Activated CD4-positive, alpha-beta T cell treated with anti-CD3 and anti-CD28 coated beads for 1 hour (primary cell): ENCODE measurements around the gene SLC4A11.
"Not testable (repeated sequence)": the region's sequence is repeated elsewhere in the genome, so short reads cannot be mapped to it uniquely, and the experiment has no call there.

Source experiments
- DNase-seq: peaks from one replicate; pipeline ENCODE4 v3.0.0-alpha.2; 2020

SLC4A11 gene

DNA sequence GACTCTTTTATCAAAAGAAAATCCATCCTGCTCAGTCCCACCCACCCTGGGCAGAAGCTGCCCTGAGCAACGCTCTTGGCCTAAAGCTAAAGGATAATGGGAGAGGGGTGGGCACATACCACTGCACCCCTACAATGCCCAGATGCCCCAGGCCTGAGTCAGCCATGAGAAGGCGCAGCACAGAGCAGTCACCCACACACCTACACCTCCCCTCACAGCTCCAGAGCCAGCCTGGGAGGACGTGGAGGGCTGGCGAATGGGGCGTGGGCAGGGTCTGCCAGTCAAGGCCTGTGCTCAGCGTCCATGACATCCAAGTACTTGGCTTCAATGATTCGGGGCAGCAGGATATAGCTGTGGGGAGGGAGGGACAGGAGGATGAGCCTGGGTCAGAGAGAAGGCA is 11.5 kb downstream of the SLC4A11 start:
- DNase-seq = no peak

GRCh38 chr20:3226864-3227263 is 12.1 kb downstream of the SLC4A11 start:
- no peak for DNase-seq

GRCh38 chr20:3226093-3226492 is 12.9 kb downstream of the SLC4A11 start:
- no peak for DNase-seq

- DNase-seq = no peak
Measured at GRCh38 chr20:3224681-3225421, 14.1 kb downstream of the SLC4A11 start.

DNA sequence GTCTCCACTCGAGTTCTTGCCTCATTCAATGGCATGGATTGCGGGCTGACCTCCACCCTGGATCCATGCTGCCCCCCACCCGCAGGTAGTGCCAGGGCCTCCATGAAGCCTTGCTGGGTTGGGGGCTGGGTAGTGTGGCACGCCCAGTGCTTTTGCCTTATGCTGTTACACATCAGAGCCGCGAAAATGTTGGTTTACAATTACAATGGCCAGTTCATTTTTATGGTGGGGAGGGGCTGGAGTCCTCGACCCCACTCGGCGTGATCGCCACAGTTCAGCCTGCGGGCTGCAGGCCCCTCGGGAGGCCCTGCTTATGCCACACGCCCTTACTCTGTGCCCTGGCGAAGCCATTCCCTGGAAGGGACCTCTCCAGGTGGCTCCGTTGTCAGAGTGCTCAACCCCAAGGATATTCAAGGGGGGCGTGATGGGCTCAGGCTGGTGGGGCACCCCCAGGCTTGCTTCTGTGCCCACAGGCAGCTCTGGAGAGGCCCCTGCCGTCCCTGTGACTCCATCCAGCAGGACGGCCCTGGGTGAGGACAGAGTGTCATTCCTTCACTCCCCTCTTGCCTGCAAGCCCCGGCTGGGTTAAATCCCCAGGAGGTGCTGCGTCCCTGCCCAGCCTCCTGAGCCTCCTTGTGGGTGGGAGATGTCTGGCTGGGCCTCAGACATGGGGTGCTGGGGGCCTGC is 14.9 kb downstream of the SLC4A11 start:
- no peak for DNase-seq

- no peak for DNase-seq
Measured at GRCh38 chr20:3223651-3223993, 15.4 kb downstream of the SLC4A11 start.

DNA sequence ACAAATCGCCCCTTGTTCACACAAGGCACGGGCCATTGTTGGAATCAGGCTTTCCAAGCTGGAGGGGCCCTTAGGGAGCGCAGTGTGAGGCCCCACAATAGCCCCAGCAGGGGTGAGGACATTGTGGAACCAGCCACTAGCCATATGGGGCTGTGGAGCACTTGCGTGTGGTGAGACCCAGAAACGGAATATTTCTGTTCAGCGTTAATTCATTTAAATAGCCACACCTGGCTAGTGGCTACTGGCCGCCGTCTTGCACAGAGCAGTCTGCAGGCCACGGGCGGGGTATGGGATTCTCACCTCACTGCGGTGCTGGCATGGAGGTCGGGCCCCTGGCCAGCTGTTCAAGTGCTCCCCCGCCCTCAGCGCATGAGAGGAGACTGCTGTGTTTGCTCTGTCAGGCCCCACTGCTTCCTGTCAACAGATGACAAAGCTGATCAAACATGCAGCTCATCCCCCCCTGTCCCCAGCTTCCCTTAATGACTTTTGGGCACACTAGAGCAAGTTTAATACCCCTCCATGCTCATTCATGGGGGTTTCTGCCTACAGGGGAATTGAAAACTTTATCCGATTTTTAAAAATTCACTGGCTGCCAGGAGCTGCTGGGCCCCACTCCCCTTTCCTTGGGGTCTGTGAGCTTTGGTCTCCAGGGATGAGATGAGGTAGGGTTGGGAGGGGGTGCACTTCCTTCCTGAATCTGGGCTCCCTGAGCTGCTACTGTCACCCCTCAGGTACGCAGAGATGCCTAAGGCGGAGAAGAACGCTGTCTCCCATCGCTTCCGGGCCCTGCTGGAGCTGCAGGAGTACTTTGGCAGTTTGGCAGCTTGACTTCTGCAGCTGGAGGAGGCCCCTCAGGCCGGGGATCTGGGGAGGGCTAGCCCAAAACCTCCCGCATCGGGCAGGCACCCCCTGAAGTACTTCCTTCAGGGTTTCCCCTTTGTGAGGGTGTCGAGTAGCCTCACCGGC is 16.1 kb downstream of the SLC4A11 start:
- DNase-seq = no peak

DNA sequence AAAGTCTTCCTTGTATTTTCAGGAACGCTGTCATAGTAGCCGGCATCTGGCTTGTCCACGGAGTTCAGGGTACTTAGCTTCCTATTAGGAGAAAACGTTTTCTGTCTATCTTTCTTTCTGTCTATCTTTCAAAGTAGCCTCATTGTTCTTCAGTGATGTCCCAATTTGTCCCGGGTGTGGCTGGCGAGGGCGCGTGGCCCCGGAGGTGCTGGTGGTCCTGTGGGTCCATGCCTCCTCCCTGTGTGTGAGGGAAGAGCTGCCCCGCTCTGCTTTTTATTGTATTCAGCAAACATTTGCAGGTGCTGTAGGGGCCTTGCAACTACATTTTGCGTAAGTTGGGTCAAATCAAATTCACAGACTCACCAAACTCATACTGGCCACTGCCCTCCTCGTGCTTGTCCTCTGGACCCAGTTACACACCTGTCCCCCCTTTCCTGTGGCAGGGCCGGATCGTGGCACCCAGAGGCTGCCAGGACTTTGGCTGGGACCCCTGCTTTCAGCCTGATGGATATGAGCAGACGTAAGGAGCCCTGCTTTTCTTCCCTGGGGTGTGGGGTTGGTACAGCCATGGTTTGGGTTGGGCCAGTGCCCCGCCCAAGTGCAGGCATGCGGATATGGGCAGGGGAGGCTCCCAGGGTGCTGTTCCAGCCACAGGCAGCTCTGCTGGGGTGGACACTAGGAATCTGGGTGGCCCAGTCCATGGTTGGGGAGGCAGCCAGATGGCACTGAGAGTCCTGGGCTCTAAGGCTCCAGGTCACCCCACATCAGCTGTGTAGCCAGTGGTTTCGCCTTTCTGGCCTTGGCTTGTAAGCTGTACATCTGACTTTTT is 17.4 kb downstream of the SLC4A11 start:
- no peak for DNase-seq

- DNase-seq = peak; percentile 59
Measured at GRCh38 chr20:3218307-3218988, 20.5 kb downstream of the SLC4A11 start.

- DNase-seq = not testable (repeated sequence)
Measured at GRCh38 chr20:3215359-3215917, 23.6 kb downstream of the SLC4A11 start.

GRCh38 chr20:3213226-3213625 is 25.8 kb downstream of the SLC4A11 start:
- DNase-seq = no peak

DNA sequence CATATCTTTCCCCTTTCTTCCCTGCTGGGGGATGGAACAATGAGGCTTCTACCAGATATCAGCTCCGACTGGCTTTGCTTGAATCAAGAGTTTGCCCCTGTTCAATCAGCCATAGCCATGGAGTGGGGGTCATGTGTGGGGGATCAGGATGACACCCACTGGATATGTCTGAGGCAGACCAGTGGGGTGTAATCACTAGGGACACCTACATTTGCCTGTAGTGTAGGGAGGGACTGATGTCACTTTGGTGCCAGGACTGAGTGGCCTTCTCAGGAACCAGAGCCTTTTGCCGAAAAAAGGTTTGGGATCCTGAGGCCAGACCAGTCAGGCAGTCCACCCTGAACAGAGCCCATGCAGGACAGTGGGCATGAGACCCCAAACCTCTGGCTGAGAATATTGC is 28.6 kb downstream of the SLC4A11 start:
- DNase-seq = no peak

DNA sequence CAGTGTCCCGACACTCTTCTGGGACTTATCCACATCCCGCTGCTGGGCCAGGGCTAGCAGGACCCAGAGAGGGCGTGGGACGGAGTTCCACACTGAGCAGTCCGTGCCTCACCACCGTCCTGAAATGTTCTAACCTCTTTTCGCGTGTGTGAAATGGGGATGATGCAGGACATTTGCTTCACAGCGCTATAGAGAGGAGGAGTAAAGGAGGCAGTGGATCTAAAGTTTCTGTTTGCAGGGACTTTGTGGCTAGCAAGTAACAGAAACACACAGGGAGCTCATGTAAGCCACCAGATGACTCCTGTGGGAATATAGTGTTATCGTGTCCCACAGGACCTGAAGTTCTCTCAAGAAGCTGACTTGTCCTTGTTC is 29.1 kb downstream of the SLC4A11 start:
- DNase-seq = no peak

DNA sequence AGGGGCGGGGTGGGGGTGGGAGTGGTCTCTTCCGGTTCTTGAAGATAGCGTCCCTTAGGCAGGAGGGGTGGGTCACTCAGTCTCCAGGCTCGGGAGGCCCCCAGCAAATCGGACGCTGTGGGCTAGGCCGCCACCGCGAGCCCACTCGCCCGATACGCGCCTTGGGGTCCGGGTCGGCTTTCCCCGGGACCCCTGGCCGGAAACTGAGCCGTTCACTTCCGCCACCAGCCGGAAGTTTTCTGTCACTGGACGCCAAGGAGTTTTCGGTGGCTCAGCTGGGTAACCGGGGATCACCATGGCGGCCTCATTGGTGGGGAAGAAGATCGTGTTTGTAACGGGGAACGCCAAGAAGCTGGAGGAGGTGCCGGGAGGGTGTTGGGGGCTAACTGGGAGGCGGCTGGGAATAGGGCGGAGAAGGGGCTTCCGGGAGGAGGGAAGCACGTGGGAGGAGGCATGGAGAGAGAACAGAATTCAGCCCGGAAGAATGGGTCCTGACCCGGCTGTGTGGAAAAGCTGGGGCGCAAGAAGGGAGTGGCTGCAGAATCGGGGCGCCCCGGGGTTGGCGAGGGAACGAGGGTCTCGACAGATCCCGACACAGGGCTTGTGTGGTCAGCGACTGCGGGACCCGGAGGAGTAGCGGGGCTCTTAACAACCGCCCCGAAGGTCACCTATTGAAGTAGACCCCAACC is 29.6 kb downstream of the SLC4A11 start, which contains the start of gene ITPA:
Gene ITPA, plus strand, starts transcription at position 242 of the 689 bp plus-strand sequence. Its CDS starts 54 bp downstream, at position 296.
- DNase-seq = peak; percentile 29

- no peak for DNase-seq
Measured at GRCh38 chr20:3208786-3209256, 30.2 kb downstream of the SLC4A11 start.

GRCh38 chr20:3204124-3204794 is 34.7 kb downstream of the SLC4A11 start, which contains the start of gene DDRGK1:
DDRGK1 (minus strand) TSS chr20:3204682; CDS start chr20:3204627, 55 bp downstream.
- DNase-seq = peak; percentile 81

- DNase-seq = no peak
Measured at GRCh38 chr20:3203315-3204123, 35.5 kb downstream of the SLC4A11 start.

- DNase-seq = no peak
Measured at GRCh38 chr20:3202965-3203314, 36.0 kb downstream of the SLC4A11 start.
